ENCODE results near the gene NCK2.

DNA sequence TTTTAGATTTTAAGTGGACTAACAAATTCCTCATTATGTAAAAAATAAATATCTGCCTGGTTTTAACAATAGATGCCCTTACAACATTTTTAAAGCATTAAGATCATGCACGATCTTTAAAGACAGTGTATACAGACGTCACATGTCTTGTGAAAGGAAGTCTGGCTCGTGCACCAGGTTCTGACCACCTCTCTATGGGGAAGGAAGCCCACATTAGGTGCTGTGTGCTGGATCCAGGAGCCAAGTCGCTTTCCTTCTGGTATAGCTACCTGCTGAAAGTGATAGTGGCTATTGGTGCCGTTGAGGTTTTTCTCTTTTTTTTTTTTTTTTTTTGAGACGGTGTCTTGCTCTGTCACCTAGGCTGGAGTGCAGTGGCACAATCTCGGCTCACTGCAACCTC is 116.5 kb downstream of the NCK2 start:
- TF ChIP-seq, protein P1, sequence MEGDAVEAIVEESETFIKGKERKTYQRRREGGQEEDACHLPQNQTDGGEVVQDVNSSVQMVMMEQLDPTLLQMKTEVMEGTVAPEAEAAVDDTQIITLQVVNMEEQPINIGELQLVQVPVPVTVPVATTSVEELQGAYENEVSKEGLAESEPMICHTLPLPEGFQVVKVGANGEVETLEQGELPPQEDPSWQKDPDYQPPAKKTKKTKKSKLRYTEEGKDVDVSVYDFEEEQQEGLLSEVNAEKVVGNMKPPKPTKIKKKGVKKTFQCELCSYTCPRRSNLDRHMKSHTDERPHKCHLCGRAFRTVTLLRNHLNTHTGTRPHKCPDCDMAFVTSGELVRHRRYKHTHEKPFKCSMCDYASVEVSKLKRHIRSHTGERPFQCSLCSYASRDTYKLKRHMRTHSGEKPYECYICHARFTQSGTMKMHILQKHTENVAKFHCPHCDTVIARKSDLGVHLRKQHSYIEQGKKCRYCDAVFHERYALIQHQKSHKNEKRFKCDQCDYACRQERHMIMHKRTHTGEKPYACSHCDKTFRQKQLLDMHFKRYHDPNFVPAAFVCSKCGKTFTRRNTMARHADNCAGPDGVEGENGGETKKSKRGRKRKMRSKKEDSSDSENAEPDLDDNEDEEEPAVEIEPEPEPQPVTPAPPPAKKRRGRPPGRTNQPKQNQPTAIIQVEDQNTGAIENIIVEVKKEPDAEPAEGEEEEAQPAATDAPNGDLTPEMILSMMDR (IDR thresholded peaks at IDR 0.05; ENCODE audit: insufficient read depth, low read length, poor library complexity, severe bottlenecking): no peak
- no peak for TF ChIP-seq EZH2phosphoT487 (conservative IDR thresholded peaks at IDR 0.05; ENCODE audit: low read length)
